Measurements from ENCODE around the gene CACNG3.

- TF ChIP-seq CTCF (IDR thresholded peaks at IDR 0.05; ENCODE audit: low read depth, low read length, poor library complexity, severe bottlenecking) = no peak
- no peak for TF ChIP-seq EZH2phosphoT487 (IDR thresholded peaks at IDR 0.05; ENCODE audit: borderline replicate concordance, low read length)
These were observed 59.2 kb downstream of the CACNG3 start for GRCh38 chr16:24315343-24315742.

Measured in DOHH2 (cell line).